Measurements from ENCODE around the gene CMSS1. TPM values are rescaled to one million over a fixed set of nuclear protein-coding genes. Genes with fewer than 3 reads are reported as not detected.

CMSS1 gene
- total and polyA plus RNA-seq, 9 donors: 14.5 to 54.0 (median 24.9) TPM

DNA sequence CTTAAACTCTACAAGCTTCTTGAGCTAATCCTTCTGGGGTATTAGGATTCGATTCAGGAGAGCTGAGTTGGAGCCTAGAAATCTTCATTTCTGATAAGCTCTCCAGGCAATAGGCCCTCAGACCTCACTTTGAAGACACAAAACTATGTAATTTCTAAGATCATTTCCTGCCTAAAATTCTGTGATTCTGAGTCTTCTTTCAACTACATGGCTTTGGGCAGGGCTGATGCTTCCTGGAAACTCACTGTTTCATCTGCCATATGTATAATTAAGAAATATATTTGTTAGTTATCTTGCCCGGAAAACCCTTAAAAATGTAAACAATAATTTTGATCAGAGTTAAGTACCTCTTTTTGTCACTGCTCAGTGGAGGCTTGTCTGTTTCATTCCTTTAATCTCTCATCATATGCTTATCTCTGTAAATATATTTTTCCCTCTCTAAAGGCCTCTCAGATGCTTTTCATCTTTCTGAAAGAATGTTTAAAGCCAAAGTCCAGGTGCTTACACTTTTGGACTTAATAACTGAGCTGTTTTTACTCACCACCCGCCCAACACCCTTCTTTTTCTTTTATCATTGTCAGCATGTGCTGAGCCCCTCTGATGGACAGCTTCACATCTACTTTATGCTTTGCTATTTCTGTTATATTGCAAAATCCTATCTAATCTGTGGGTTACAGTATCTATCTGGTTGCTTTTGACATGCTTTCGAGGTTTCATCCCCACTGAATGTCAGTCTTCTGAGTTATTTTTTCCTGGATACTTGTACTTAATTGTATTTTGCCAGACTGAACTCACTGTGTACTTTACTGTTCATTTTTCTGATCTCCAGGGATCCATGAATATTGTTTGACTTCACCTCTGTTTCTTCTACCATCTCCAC is 258.4 kb downstream of the CMSS1 start:
- WGBS, 3 donors: 48 to 66% (median 59%) methylated on average over 4 of the region's 4 CpGs
- Histone ChIP-seq H3K36me3 (no peaks in the 10 kb centered on the region), H3K27ac (peak overlapping the region in 1 of 2 donors; percentile 36), H3K27me3 (no peaks in the 10 kb centered on the region), H3K4me3 (no peak overlapping the region), H3K9me3 (no peaks in the 10 kb centered on the region), H3K4me1 (ENCODE audit: insufficient read depth) (peaks cover 13% of the 10 kb centered on the region)
- TF ChIP-seq CTCF (IDR thresholded peaks at IDR 0.05) (no peak), POLR2A (IDR thresholded peaks at IDR 0.05) (no peak), EP300 (IDR thresholded peaks at IDR 0.05) (no peak)
- DNase-seq: no peak
- intact Hi-C loops (cut with DNase I): loop anchor here in 1 of 4 donors (10.0 kb wide), 3 partner anchors 51 to 201 kb away; no protein-coding TSS in a partner anchor

DNA sequence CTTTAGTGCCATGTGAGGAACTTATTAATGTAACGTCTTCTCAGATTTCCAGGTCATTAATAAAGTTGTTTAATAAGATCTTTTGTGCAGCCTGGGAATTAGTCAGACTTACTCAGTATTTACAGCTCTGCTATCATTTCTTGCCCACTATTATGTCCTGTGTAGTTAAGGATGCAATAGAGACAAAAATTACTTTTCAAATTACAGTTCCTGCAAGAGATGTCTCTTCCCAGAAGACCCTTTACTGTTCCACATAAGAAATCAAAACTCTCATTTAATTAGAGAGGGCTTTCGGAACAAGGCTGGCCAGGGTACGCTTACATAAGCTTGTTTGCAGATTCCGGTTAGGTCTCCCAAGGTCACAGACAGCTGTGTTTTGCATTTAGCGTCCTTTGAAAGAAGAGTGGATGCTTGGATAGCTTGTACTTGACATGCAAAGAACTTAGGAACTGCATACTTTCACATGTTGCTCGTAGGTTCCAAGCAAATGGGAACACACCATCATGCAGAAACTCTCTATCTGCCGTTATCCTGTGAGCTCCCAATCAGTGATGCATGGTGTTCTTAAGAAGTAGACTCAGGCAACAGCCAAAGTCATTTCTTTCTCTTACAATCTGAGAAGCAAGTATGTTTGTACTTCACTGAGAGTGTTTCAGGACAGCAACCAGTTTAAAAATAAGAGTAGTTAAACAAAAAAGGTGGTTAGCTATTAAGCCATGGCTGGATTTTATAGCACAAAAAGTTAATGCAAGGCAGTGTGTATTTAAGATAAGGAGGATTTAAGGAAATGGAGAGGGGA is 259.3 kb downstream of the CMSS1 start:
- 14 to 30% (median 17%) methylated on average over 7 of the region's 7 CpGs for WGBS, 3 donors

GRCh38 chr3:100079328-100079727 is 261.7 kb downstream of the CMSS1 start:
- no peak for DNase-seq
- TF ChIP-seq EP300 (IDR thresholded peaks at IDR 0.05) (no peak), POLR2A (IDR thresholded peaks at IDR 0.05) (no peak), CTCF (IDR thresholded peaks at IDR 0.05) (no peak)
- intact Hi-C loops (cut with DNase I): loop anchor here in 1 of 4 donors (10.0 kb wide), 3 partner anchors 55 to 205 kb away; no protein-coding TSS in a partner anchor
- no peak overlapping the region for H3K4me3 ChIP-seq
- no peaks in the 10 kb centered on the region for H3K36me3 ChIP-seq
- peaks cover 11% of the 10 kb centered on the region for H3K4me1 ChIP-seq (ENCODE audit: insufficient read depth)
- WGBS, 3 donors: 98 to 100% (median 98%) methylated on average over 1 of the region's 1 CpG
- H3K9me3 ChIP-seq: no peaks in the 10 kb centered on the region
- H3K27ac ChIP-seq: no peak overlapping the region
- no peaks in the 10 kb centered on the region for H3K27me3 ChIP-seq

More for the DNA sequence above, 259.3 kb downstream of the CMSS1 start:
- intact Hi-C loops (cut with DNase I): loop anchor here in 1 of 4 donors (10.0 kb wide), 3 partner anchors 52 to 202 kb away; no protein-coding TSS in a partner anchor
- Histone ChIP-seq H3K36me3 (no peaks in the 10 kb centered on the region), H3K27ac (peak overlapping the region in 1 of 2 donors; percentile 16), H3K4me1 (ENCODE audit: insufficient read depth) (peaks cover 11% of the 10 kb centered on the region), H3K9me3 (no peaks in the 10 kb centered on the region), H3K27me3 (no peaks in the 10 kb centered on the region), H3K4me3 (no peak overlapping the region)
- no peak for TF ChIP-seq CTCF (IDR thresholded peaks at IDR 0.05)
- TF ChIP-seq EP300 (IDR thresholded peaks at IDR 0.05): no peak
- TF ChIP-seq POLR2A (IDR thresholded peaks at IDR 0.05): no peak
- DNase-seq: peak in 1 of 5 donors; percentile 24

- Histone ChIP-seq H3K27me3 (no peaks in the 10 kb centered on the region), H3K9me3 (no peaks in the 10 kb centered on the region), H3K4me1 (ENCODE audit: insufficient read depth) (peaks cover 11% of the 10 kb centered on the region), H3K4me3 (no peak overlapping the region), H3K27ac (no peak overlapping the region), H3K36me3 (no peaks in the 10 kb centered on the region)
- intact Hi-C loops (cut with DNase I): no loop called here
- TF ChIP-seq POLR2A (IDR thresholded peaks at IDR 0.05) (no peak), EP300 (IDR thresholded peaks at IDR 0.05) (no peak), CTCF (IDR thresholded peaks at IDR 0.05) (no peak)
- no peak for DNase-seq
- 56 to 61% (median 60%) methylated on average over 2 of the region's 2 CpGs for WGBS, 3 donors
Observed at GRCh38 chr3:100080573-100080972, 262.9 kb downstream of the CMSS1 start.
